Measurements from ENCODE around the gene TAS1R1.

Gene TAS1R1

DNA sequence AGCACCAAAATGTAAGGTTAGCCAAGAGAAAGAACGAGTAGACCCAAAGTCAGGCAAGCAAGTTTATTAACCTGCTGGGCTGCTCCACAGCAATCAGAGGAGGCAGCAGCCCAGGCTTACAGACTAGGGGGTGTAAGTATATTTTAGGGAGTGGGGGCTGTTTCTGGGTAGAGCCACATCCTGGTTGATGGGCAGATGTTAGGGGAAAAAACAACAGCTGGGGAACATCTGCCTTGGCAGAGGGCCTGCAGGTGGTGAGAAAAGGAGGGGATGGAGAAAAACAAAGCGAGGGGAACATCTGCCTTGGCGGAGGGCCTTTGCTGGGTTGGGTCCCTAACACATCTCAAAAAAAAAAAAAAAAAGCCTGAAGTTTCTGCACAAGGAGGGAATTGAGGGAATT lies 15.0 kb downstream of the TAS1R1 start:
- Histone ChIP-seq H3K36me3 (ENCODE audit: low read length) (no peaks in the 10 kb centered on the region), H4K20me1 (ENCODE audit: low read depth, low read length) (no peaks in the 10 kb centered on the region), H3F3A (ENCODE audit: insufficient read depth) (no peaks in the 10 kb centered on the region), H3K9me3 (ENCODE audit: insufficient read depth, low read length) (no peaks in the 10 kb centered on the region), H3K27ac (ENCODE audit: low read depth, low read length) (no peak overlapping the region), H3K27me3 (ENCODE audit: low read length) (no peaks in the 10 kb centered on the region), H3K4me3 (ENCODE audit: insufficient read depth, low read length, poor library complexity, severe bottlenecking) (no peak overlapping the region), H3K79me2 (ENCODE audit: insufficient read depth, low read length) (no peaks in the 10 kb centered on the region), H3K4me2 (ENCODE audit: low read depth, low read length, poor library complexity, severe bottlenecking) (no peak overlapping the region), H3K9me2 (replicated peaks; ENCODE audit: insufficient read depth, low read length) (no peaks in the 10 kb centered on the region), H3K9ac (ENCODE audit: low read length) (no peak overlapping the region), H2AFZ (ENCODE audit: low read depth, low read length, severe bottlenecking) (no peak overlapping the region)
- TF ChIP-seq EZH2phosphoT487 (conservative IDR thresholded peaks at IDR 0.05; ENCODE audit: low read length): no peak
- TF ChIP-seq, protein P1, sequence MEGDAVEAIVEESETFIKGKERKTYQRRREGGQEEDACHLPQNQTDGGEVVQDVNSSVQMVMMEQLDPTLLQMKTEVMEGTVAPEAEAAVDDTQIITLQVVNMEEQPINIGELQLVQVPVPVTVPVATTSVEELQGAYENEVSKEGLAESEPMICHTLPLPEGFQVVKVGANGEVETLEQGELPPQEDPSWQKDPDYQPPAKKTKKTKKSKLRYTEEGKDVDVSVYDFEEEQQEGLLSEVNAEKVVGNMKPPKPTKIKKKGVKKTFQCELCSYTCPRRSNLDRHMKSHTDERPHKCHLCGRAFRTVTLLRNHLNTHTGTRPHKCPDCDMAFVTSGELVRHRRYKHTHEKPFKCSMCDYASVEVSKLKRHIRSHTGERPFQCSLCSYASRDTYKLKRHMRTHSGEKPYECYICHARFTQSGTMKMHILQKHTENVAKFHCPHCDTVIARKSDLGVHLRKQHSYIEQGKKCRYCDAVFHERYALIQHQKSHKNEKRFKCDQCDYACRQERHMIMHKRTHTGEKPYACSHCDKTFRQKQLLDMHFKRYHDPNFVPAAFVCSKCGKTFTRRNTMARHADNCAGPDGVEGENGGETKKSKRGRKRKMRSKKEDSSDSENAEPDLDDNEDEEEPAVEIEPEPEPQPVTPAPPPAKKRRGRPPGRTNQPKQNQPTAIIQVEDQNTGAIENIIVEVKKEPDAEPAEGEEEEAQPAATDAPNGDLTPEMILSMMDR (IDR thresholded peaks at IDR 0.05; ENCODE audit: insufficient read depth, low read length, poor library complexity, severe bottlenecking): no peak

DNA sequence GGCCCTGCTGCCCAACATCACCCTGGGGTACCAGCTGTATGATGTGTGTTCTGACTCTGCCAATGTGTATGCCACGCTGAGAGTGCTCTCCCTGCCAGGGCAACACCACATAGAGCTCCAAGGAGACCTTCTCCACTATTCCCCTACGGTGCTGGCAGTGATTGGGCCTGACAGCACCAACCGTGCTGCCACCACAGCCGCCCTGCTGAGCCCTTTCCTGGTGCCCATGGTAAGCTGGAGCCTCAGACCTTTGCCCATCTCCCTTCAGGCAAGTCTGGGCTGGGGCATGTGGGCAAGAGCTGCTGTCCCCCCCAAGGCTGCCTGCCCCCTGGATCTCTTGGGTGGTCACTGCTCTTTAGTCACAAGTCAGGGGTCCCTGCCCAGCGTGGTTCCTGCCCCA lies 15.9 kb downstream of the TAS1R1 start:
- Histone ChIP-seq H3K9me3 (ENCODE audit: insufficient read depth, low read length) (no peaks in the 10 kb centered on the region), H2AFZ (ENCODE audit: low read depth, low read length, severe bottlenecking) (no peak overlapping the region), H3K27ac (ENCODE audit: low read depth, low read length) (no peak overlapping the region), H3K9ac (ENCODE audit: low read length) (no peak overlapping the region), H3K4me2 (ENCODE audit: low read depth, low read length, poor library complexity, severe bottlenecking) (no peak overlapping the region), H3K4me3 (ENCODE audit: insufficient read depth, low read length, poor library complexity, severe bottlenecking) (no peak overlapping the region), H3K9me2 (replicated peaks; ENCODE audit: insufficient read depth, low read length) (no peaks in the 10 kb centered on the region), H3K27me3 (ENCODE audit: low read length) (no peaks in the 10 kb centered on the region), H3K36me3 (ENCODE audit: low read length) (no peaks in the 10 kb centered on the region), H4K20me1 (ENCODE audit: low read depth, low read length) (no peaks in the 10 kb centered on the region), H3K79me2 (ENCODE audit: insufficient read depth, low read length) (no peaks in the 10 kb centered on the region), H3F3A (ENCODE audit: insufficient read depth) (no peaks in the 10 kb centered on the region)
- TF ChIP-seq EZH2phosphoT487 (conservative IDR thresholded peaks at IDR 0.05; ENCODE audit: low read length): no peak
- TF ChIP-seq, protein P1 (IDR thresholded peaks at IDR 0.05; ENCODE audit: insufficient read depth, low read length, poor library complexity, severe bottlenecking): no peak

- H3F3A ChIP-seq (ENCODE audit: insufficient read depth): no peaks in the 10 kb centered on the region
- H3K9me3 ChIP-seq (ENCODE audit: insufficient read depth, low read length): no peaks in the 10 kb centered on the region
- no peak overlapping the region for H3K9ac ChIP-seq (ENCODE audit: low read length)
- no peaks in the 10 kb centered on the region for H3K79me2 ChIP-seq (ENCODE audit: insufficient read depth, low read length)
- H3K27me3 ChIP-seq (ENCODE audit: low read length): no peaks in the 10 kb centered on the region
- TF ChIP-seq, protein P1 (IDR thresholded peaks at IDR 0.05; ENCODE audit: insufficient read depth, low read length, poor library complexity, severe bottlenecking): no peak
- TF ChIP-seq EZH2phosphoT487 (conservative IDR thresholded peaks at IDR 0.05; ENCODE audit: low read length): no peak
- H3K4me2 ChIP-seq (ENCODE audit: low read depth, low read length, poor library complexity, severe bottlenecking): no peak overlapping the region
- H3K9me2 ChIP-seq (replicated peaks; ENCODE audit: insufficient read depth, low read length): no peaks in the 10 kb centered on the region
- H4K20me1 ChIP-seq (ENCODE audit: low read depth, low read length): no peaks in the 10 kb centered on the region
- H3K36me3 ChIP-seq (ENCODE audit: low read length): no peaks in the 10 kb centered on the region
- no peak overlapping the region for H2AFZ ChIP-seq (ENCODE audit: low read depth, low read length, severe bottlenecking)
- H3K27ac ChIP-seq (ENCODE audit: low read depth, low read length): no peak overlapping the region
- no peak overlapping the region for H3K4me3 ChIP-seq (ENCODE audit: insufficient read depth, low read length, poor library complexity, severe bottlenecking)
Measured at GRCh38 chr1:6572653-6573383, 17.7 kb downstream of the TAS1R1 start.
